Right lobe of liver (tissue), 4 donors: Measurements from ENCODE around the gene PPCS.

Experiments used
- CTCF ChIP-seq, 4 donors: fragments of 200-600 bp in 3 of 4; fragments of 450-650 bp in 1 of 4; IDR thresholded peaks; one replicate each; pipeline versions ENCODE4 v1.5.1 to v1.8.0; 2016 to 2022; ENCODE audit warnings: antibody characterized with exemption in 4 of 4, mild to moderate bottlenecking in 2 of 4
- POLR2A ChIP-seq: fragments of 450-650 bp; IDR thresholded peaks from one replicate; pipeline ENCODE4 v1.6.1; 2017; ENCODE audit warnings: antibody characterized with exemption, mild to moderate bottlenecking
- donor health status: DM: no; HTN: no; CAD: no.
- donor health status: DM: no; HTN: no; CAD: no.
- donor health status: DM: no; HTN: yes; CAD: no.

GRCh38 chr1:42427240-42427639 lies 29.1 kb upstream of the PPCS start:
- TF ChIP-seq POLR2A (no peak), CTCF (IDR thresholded peaks at IDR 0.05) (no peak)
